GM12873 (cell line): Measurements from ENCODE around the gene GPR142.
A peak's percentile ranks its signal among the peaks of the same experiment; 100 is the strongest.

Experiments used
- TF ChIP-seq, protein P1 (sequence below): IDR thresholded peaks from 2 replicates; pipeline ENCODE4 v1.5.1; 2012; ENCODE audit warnings: low read depth, mild to moderate bottlenecking, moderate library complexity, low read length, control low read depth; ENCODE audit not compliant: insufficient read depth; ENCODE audit errors: missing control alignments

The GPR142 gene

DNA sequence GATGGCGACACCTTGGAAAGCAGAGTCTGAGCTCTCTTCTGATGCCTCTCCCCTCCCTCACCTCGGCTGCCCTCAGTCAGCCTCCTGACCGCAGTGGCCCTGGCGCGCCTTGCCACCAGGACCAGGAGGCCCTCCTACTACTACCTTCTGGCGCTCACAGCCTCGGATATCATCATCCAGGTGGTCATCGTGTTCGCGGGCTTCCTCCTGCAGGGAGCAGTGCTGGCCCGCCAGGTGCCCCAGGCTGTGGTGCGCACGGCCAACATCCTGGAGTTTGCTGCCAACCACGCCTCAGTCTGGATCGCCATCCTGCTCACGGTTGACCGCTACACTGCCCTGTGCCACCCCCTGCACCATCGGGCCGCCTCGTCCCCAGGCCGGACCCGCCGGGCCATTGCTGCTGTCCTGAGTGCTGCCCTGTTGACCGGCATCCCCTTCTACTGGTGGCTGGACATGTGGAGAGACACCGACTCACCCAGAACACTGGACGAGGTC lies 4.4 kb downstream of the GPR142 start:
- TF ChIP-seq, protein P1, sequence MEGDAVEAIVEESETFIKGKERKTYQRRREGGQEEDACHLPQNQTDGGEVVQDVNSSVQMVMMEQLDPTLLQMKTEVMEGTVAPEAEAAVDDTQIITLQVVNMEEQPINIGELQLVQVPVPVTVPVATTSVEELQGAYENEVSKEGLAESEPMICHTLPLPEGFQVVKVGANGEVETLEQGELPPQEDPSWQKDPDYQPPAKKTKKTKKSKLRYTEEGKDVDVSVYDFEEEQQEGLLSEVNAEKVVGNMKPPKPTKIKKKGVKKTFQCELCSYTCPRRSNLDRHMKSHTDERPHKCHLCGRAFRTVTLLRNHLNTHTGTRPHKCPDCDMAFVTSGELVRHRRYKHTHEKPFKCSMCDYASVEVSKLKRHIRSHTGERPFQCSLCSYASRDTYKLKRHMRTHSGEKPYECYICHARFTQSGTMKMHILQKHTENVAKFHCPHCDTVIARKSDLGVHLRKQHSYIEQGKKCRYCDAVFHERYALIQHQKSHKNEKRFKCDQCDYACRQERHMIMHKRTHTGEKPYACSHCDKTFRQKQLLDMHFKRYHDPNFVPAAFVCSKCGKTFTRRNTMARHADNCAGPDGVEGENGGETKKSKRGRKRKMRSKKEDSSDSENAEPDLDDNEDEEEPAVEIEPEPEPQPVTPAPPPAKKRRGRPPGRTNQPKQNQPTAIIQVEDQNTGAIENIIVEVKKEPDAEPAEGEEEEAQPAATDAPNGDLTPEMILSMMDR, result no peak

DNA sequence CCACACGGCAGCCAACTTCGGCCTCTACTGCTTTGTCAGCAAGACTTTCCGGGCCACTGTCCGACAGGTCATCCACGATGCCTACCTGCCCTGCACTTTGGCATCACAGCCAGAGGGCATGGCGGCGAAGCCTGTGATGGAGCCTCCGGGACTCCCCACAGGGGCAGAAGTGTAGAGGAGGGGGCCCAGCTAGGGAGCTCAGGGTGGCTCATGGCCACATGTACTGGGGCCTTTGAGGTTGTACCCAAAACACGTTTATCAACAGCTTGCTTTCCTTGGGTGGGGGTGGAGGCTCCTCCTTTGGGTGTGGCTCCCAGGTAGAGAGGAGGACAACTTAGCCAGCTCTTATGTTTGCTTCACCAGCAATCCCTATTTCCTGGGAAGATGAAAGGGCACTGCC lies 5.1 kb downstream of the GPR142 start:
- TF ChIP-seq, protein P1, result no peak

DNA sequence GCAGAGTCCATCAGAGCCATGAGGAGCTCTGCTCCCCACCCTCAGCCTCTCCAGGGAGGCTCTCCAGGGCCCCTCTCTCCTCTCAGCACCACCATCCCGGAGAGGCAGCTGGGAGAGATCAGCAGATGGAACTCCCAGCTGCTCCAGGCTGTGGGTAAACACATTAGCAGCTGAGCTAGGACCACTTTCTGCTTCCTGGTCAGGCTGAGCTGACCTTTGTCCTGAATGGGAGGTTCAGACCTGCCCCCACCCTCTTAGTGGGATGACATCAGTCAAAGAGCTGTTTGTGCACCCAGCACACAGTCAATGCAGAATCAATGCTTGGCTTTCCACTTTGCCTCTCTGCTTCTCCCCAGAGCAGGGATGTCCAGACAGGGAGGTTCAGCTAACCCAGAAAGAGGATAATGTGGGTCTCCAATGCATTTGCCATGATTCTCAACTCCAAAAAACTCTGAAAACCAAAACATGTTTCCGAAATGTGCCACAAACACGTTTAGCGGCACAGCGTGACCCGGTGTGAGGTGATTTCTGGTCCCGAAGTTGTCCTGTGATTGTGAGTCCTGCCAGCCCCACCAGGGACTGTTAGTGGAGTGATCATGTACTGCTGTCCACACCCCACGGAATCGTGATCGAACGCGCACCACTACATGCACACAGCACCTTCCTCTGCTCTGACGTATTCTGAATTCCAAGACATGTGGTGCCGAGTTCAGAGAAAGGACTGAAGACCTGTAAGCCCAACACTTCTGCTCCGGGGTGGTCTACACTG lies 6.7 kb downstream of the GPR142 start:
- TF ChIP-seq, protein P1, result no peak

DNA sequence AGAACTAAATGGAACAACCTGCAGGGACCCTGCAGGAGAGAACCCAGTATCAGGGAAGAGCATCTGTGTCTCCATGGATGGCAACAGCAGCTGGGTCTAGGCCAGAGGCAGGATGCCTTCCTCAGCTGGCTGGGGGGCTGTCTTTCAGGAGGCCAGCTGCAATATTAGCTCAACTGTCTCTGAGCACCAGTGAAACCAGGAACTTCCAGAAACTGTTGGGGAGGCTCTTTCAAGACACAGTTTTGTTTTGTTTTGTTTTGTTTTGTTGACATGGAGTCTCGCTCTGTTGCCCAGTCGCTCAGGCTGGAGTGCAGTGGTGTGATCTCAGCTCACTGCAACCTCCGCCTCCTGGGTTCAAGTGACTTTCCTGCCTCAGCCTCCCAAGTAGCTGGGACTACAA lies 7.6 kb downstream of the GPR142 start:
- TF ChIP-seq, protein P1, result no peak

DNA sequence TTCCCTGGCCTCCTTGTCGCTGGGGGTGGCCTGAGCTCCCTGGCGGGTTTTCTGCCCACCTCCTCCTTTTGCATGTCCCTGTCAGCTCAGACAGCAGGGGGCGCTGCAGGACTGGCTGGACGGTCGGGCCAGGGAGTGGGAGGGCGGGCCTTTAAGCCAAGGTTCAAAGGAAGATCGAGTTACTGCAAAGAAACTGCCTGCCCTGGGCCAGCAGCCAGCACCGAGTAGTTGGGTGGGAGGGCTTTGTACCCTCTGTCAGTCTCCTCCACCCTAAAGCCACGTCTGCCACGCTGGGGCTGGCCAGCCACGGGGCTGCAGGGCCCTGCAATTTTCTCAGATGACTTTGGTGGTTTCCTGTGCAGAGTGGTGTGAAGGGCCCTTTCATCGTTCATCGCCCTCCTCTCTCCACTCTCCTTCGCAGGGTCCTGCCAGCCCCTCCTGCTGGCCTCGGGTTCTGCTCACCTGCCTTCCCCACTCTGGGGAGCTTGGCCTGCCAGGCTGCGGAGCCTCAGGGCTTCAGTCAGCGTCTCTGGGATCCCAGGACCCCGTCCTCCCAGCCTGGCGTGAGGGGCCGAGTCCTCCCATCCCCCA lies 12.3 kb downstream of the GPR142 start:
- TF ChIP-seq, protein P1, result peak; percentile 91

DNA sequence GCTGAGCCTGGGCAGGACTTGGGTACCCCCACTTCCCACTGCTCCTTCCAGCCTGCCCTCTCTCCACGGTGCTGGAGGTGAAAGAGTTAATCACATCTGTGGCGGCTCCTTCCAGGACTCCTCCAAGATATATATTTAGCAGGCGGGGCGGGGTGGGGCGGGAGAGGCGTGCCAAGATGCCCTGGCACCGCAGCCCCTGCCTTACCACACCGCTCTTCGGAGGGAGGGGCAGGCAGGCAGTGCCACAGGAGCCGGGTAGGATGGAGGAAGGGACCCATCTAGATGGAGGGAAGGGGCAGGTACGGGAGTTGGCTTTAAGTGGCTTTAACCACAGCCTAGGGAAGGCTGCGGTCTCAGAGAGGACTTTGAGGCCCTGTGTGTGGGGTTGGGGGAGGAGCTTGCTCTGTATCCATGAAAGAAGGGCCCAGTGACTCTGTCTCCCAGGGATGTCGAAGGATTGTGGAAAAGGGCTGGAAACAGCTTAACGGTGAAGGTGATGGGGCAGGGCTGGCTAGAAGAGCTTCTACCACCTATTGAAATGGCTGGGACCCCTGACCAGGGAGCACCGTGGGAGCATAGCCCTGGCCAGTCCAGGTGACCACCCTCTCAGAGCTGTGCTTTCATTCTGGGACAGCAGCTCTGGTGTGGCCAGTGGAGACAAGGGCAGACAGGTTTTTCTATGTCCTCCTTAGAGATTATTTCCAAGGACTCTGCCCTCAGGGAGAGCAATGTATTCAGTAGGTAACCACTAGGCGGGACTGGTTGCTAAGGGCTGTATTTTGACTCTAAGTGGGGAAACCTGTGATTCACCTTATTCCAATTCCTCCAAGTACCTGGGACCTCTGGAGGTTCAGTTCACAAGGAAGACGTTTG lies 13.0 kb downstream of the GPR142 start:
- TF ChIP-seq, protein P1, result no peak
